ENCODE data around the gene MTOR.
"Not testable (repeated sequence)": the region's sequence is repeated elsewhere in the genome, so short reads cannot be mapped to it uniquely, and the experiment has no call there.

MTOR gene

GRCh38 chr1:11280719-11281376 is 18.5 kb upstream of the MTOR start:
- no peak for DNase-seq (ENCODE audit: low read depth, low spot score)
- Histone ChIP-seq H3K4me1 (ENCODE audit: control insufficient read depth, insufficient read depth, low read length) (peaks cover 4% of the 10 kb centered on the region), H3K27me3 (ENCODE audit: control insufficient read depth, insufficient read depth, low read length) (no peaks in the 10 kb centered on the region), H3K27ac (ENCODE audit: low read length) (no peak overlapping the region), H3K36me3 (ENCODE audit: control insufficient read depth, insufficient read depth, low read length) (no peaks in the 10 kb centered on the region), H3K4me3 (ENCODE audit: low read length) (no peak overlapping the region), H3K9me3 (ENCODE audit: control insufficient read depth, insufficient read depth, low read length) (no peaks in the 10 kb centered on the region)
- WGBS (ENCODE audit: insufficient coverage, insufficient read length), result no CpG with 5 or more reads among the region's 4 CpGs

GRCh38 chr1:11279630-11280029 is 17.3 kb upstream of the MTOR start:
- no peaks in the 10 kb centered on the region for H3K36me3 ChIP-seq (ENCODE audit: control insufficient read depth, insufficient read depth, low read length)
- no peak overlapping the region for H3K4me3 ChIP-seq (ENCODE audit: low read length)
- no peak for DNase-seq (ENCODE audit: low read depth, low spot score)
- no CpG with 5 or more reads among the region's 1 CpG for WGBS (ENCODE audit: insufficient coverage, insufficient read length)
- H3K27ac ChIP-seq (ENCODE audit: low read length), result no peak overlapping the region
- no peaks in the 10 kb centered on the region for H3K27me3 ChIP-seq (ENCODE audit: control insufficient read depth, insufficient read depth, low read length)
- H3K4me1 ChIP-seq (ENCODE audit: control insufficient read depth, insufficient read depth, low read length), result no peaks in the 10 kb centered on the region; the same call in 1 of the 2 replicates
- no peaks in the 10 kb centered on the region for H3K9me3 ChIP-seq (ENCODE audit: control insufficient read depth, insufficient read depth, low read length)

GRCh38 chr1:11279152-11279551 is 16.8 kb upstream of the MTOR start:
- no peaks in the 10 kb centered on the region for H3K9me3 ChIP-seq (ENCODE audit: control insufficient read depth, insufficient read depth, low read length)
- H3K36me3 ChIP-seq (ENCODE audit: control insufficient read depth, insufficient read depth, low read length), result no peaks in the 10 kb centered on the region
- no peaks in the 10 kb centered on the region for H3K27me3 ChIP-seq (ENCODE audit: control insufficient read depth, insufficient read depth, low read length)
- H3K27ac ChIP-seq (ENCODE audit: low read length), result no peak overlapping the region
- no peak for DNase-seq (ENCODE audit: low read depth, low spot score)
- no peak overlapping the region for H3K4me3 ChIP-seq (ENCODE audit: low read length)
- H3K4me1 ChIP-seq (ENCODE audit: control insufficient read depth, insufficient read depth, low read length), result no peaks in the 10 kb centered on the region; the same call in 1 of the 2 replicates
- no CpG with 5 or more reads among the region's 5 CpGs for WGBS (ENCODE audit: insufficient coverage, insufficient read length)

- Histone ChIP-seq H3K36me3 (ENCODE audit: control insufficient read depth, insufficient read depth, low read length) (no peaks in the 10 kb centered on the region), H3K27me3 (ENCODE audit: control insufficient read depth, insufficient read depth, low read length) (no peaks in the 10 kb centered on the region), H3K4me1 (ENCODE audit: control insufficient read depth, insufficient read depth, low read length) (no peaks in the 10 kb centered on the region), H3K9me3 (ENCODE audit: control insufficient read depth, insufficient read depth, low read length) (no peaks in the 10 kb centered on the region), H3K27ac (ENCODE audit: low read length) (no peak overlapping the region), H3K4me3 (ENCODE audit: low read length) (peak overlapping the region; percentile 99)
- no peak for DNase-seq (ENCODE audit: low read depth, low spot score)
- no CpG with 5 or more reads among the region's 22 CpGs for WGBS (ENCODE audit: insufficient coverage, insufficient read length)
Measured at GRCh38 chr1:11273595-11274234, 11.4 kb upstream of the MTOR start.

- H3K36me3 ChIP-seq (ENCODE audit: control insufficient read depth, insufficient read depth, low read length), result no peaks in the 10 kb centered on the region
- no peaks in the 10 kb centered on the region for H3K4me1 ChIP-seq (ENCODE audit: control insufficient read depth, insufficient read depth, low read length)
- H3K27me3 ChIP-seq (ENCODE audit: control insufficient read depth, insufficient read depth, low read length), result no peaks in the 10 kb centered on the region
- H3K27ac ChIP-seq (ENCODE audit: low read length), result no peak within 1 kb of the TSS
- peak within 1 kb of the TSS; percentile 99 for H3K4me3 ChIP-seq (ENCODE audit: low read length)
- WGBS (ENCODE audit: insufficient coverage, insufficient read length), result no CpG with 5 or more reads among the region's 64 CpGs
- no peaks in the 10 kb centered on the region for H3K9me3 ChIP-seq (ENCODE audit: control insufficient read depth, insufficient read depth, low read length)
- no peak for DNase-seq (ENCODE audit: low read depth, low spot score)
Measured at GRCh38 chr1:11272832-11273594, 10.7 kb upstream of the MTOR start, which contains the start of gene UBIAD1. Gene UBIAD1, plus strand, starts transcription at chr1:11273198. Its CDS starts 334 bp downstream, at chr1:11273532.

GRCh38 chr1:11272544-11272831 is 10.1 kb upstream of the MTOR start:
- WGBS (ENCODE audit: insufficient coverage, insufficient read length), result no CpG with 5 or more reads among the region's 9 CpGs
- no peaks in the 10 kb centered on the region for H3K9me3 ChIP-seq (ENCODE audit: control insufficient read depth, insufficient read depth, low read length)

GRCh38 chr1:11267350-11268337 is 5.3 kb upstream of the MTOR start:
- H3K9me3 ChIP-seq (ENCODE audit: control insufficient read depth, insufficient read depth, low read length); H3K36me3 ChIP-seq (ENCODE audit: control insufficient read depth, insufficient read depth, low read length); DNase-seq (ENCODE audit: low read depth, low spot score); H3K4me1 ChIP-seq (ENCODE audit: control insufficient read depth, insufficient read depth, low read length); H3K27me3 ChIP-seq (ENCODE audit: control insufficient read depth, insufficient read depth, low read length); H3K4me3 ChIP-seq (ENCODE audit: low read length); H3K27ac ChIP-seq (ENCODE audit: low read length): not testable (repeated sequence)
- WGBS (ENCODE audit: insufficient coverage, insufficient read length), result 100% methylated on average over 1 of the region's 19 CpGs

More at GRCh38 chr1:11272544-11272831, 10.1 kb upstream of the MTOR start:
- Histone ChIP-seq H3K27ac (ENCODE audit: low read length) (no peak overlapping the region), H3K27me3 (ENCODE audit: control insufficient read depth, insufficient read depth, low read length) (no peaks in the 10 kb centered on the region), H3K36me3 (ENCODE audit: control insufficient read depth, insufficient read depth, low read length) (no peaks in the 10 kb centered on the region), H3K4me1 (ENCODE audit: control insufficient read depth, insufficient read depth, low read length) (no peaks in the 10 kb centered on the region), H3K4me3 (ENCODE audit: low read length) (no peak overlapping the region; the same call in 1 of the 2 replicates)
- no peak for DNase-seq (ENCODE audit: low read depth, low spot score)

- no CpG with 5 or more reads among the region's 12 CpGs for WGBS (ENCODE audit: insufficient coverage, insufficient read length)
- Histone ChIP-seq H3K27me3 (ENCODE audit: control insufficient read depth, insufficient read depth, low read length) (no peaks in the 10 kb centered on the region), H3K9me3 (ENCODE audit: control insufficient read depth, insufficient read depth, low read length) (no peaks in the 10 kb centered on the region), H3K27ac (ENCODE audit: low read length) (no peak overlapping the region), H3K4me3 (ENCODE audit: low read length) (no peak overlapping the region), H3K36me3 (ENCODE audit: control insufficient read depth, insufficient read depth, low read length) (no peaks in the 10 kb centered on the region), H3K4me1 (ENCODE audit: control insufficient read depth, insufficient read depth, low read length) (no peaks in the 10 kb centered on the region)
- no peak for DNase-seq (ENCODE audit: low read depth, low spot score)
Measured at GRCh38 chr1:11266268-11267074, 4.1 kb upstream of the MTOR start.

GRCh38 chr1:11256299-11256698 is 6.1 kb downstream of the MTOR start:
- Histone ChIP-seq H3K4me1 (ENCODE audit: control insufficient read depth, insufficient read depth, low read length) (no peaks in the 10 kb centered on the region), H3K9me3 (ENCODE audit: control insufficient read depth, insufficient read depth, low read length) (no peaks in the 10 kb centered on the region), H3K27ac (ENCODE audit: low read length) (no peak overlapping the region), H3K36me3 (ENCODE audit: control insufficient read depth, insufficient read depth, low read length) (peaks cover 32% of the 10 kb centered on the region), H3K27me3 (ENCODE audit: control insufficient read depth, insufficient read depth, low read length) (no peaks in the 10 kb centered on the region), H3K4me3 (ENCODE audit: low read length) (no peak overlapping the region)
- no CpG with 5 or more reads among the region's 1 CpG for WGBS (ENCODE audit: insufficient coverage, insufficient read length)
- DNase-seq (ENCODE audit: low read depth, low spot score), result no peak

All from iPS DF 6.9 (cell line).